ENCODE data around the gene RPL7L1.
"Not testable (repeated sequence)": the region's sequence is repeated elsewhere in the genome, so short reads cannot be mapped to it uniquely, and the experiment has no call there.

RPL7L1 gene

GRCh38 chr6:42894041-42894828 lies 14.8 kb downstream of the RPL7L1 start:
- DNase-seq, result not testable (repeated sequence)

DNA sequence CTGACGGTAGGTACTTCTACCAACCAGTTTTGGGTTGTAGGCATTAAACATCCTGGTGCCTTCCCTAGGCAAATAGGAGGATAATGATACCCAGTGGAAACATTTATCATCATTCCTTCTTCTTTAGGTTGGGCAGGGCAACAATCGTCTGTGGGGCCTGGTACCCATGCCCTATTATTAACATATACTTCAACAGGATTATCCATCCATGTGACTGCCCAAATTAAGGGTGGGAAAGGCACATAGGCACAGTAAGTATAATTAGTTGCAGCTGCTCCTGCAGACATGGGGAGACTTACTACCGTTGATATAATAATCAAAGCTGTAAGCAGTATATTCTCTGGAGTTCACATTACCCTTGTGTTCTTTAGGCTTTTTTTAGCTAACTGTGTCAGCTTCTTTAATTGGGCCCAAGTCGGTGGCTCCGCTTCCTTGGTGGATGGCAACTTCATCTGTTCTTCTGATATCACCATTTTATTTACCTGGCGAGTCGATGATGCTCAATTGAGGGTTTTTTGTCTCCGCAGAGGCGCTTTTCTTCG lies 16.8 kb downstream of the RPL7L1 start:
- no peak for DNase-seq

DNA sequence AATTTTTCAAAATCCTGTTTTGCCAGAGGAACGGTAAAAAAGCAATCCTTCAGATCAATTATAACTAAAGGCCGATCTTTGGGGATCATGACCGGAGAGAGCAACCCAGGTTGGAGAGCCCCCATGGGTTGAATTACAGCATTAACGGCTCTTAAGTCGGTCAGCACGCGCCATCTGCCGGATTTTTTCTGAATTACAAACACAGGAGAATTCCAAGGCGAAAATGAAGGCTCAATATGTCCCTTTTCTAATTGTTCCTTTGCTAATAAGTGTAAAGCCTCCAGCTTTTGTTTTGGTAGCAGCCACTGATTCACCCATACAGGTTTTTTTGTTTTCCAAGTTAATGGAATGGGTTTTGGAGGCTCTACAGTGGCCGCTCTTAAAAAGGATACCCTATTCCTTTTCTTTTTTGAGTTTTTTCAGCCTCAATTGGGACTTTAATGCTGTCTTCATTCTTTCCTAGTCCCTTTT lies 19.5 kb downstream of the RPL7L1 start:
- DNase-seq, result peak; percentile 67

GRCh38 chr6:42899871-42900270 lies 20.5 kb downstream of the RPL7L1 start:
- DNase-seq, result no peak

DNA sequence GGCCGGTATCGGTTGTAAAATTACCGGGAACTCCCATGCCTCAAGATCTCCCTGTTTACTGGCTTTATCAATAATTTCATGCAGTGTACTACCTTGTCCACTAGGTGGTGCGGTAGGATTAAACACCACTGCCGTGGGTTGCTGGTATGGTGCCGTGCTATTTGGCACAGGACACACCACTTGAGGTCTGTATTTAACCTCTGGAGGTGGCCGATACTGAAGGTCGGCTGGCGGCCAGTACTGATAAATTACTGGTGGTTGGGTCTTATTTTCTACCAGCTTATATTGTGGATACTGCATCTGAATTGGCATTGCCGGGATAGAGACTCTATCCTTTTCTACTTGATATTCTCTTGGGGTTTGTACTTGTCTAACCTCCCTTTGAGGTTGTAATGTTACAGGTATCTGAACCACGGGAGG lies 22.1 kb downstream of the RPL7L1 start:
- DNase-seq, result peak; percentile 61

GRCh38 chr6:42902429-42903263 lies 23.2 kb downstream of the RPL7L1 start:
- DNase-seq, result not testable (repeated sequence)

DNA sequence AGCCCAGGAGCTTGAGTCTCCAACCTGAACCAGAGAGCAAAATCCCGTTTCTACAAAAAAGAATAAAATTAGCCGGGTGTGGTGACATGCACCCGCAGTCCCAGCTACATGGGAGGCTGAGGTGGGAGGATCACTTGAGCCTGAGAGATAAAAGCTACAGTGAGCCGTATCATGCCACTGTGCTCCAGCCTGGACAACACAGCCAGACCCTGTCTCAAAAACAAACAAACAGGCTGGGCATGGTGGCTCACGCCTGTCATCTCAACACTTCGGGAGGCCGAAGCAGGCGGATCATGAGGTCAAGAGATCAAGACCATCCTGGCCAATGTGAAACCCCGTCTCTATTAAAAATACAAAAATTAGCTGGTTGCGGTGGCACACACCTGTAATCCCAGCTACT lies 25.1 kb downstream of the RPL7L1 start:
- no peak for DNase-seq

DNA sequence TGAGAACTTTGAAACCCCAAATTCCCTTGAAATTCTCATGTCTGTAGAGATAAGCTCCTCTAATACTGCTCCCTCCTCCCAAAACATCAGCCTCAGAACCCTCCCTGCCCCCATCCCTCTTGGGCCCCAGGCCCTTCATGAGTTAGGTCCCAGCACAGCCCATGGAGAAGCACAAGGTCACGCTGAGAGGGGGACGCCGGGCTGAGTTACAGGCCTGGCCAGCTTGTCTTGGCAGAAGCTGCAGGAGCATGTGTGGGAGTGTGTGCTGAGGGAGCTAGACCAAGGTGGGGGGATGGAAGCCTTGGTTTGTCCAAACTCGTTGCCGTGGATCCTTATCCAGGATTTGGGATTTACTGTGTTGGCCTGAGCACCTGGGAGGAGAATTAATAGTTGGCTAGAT lies 27.9 kb downstream of the RPL7L1 start:
- no peak for DNase-seq

DNA sequence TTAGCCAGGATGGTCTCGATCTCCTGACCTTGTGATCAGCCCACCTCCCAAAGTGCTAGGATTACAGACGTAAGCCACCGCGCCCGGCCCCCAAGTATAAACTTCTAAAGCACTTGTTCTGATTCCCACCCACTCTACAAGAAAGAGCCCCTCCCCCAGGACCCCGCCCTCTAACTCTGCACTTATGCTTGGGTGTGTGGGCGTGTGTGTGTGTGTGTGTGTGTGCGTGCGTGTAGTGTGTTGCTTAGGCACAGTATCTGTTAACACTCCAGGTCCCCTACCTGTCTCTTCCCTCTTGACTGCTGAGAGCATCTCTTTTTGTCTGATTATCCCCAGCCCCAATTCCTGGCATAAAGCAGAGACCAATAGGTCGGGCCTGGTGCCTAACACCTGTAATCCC lies 30.4 kb downstream of the RPL7L1 start:
- no peak for DNase-seq

DNA sequence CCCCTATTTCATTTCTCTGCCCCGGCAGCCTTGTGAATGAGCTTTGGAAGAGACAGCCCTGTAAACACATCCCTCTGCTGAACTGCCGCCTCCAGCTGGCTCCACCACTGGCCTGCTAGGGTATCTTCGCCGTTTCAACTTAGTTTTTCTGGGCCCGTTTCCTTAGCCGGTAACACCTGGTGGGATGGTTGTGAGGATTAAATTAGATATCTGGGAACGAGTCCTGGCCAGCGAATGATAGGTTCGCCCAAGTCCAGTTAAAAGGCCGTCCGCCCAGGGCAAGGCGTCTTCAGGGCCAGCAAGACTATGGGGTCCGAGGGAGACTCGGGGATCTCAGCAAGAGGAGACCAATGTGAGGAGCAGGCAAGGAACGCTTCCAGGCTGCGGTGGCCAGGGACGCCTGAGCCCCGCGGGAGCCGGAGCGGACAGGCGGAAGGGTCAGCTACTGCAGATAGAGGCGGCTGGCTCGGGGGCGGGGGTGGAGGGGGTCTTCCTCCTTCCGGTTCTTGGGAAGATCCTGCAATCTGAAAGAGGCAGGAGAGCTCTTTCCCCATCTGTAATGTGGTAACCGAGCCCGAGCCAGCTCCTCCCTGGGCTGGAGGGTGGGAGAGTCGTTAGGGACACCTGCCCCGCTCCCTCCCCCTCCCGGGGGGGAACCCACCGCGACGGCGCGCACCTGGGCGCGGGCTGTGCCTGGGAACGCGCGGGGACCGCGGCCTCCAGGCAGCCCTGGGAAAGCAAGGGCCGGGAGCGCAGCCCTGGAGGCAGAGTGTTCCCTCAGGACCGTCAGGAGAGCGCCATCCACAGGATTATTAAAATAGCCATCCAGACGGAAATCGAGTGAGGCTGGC lies 32.0 kb downstream of the RPL7L1 start:
- DNase-seq, result no peak

GRCh38 chr6:42914546-42914945 lies 35.1 kb downstream of the RPL7L1 start:
- no peak for DNase-seq

DNA sequence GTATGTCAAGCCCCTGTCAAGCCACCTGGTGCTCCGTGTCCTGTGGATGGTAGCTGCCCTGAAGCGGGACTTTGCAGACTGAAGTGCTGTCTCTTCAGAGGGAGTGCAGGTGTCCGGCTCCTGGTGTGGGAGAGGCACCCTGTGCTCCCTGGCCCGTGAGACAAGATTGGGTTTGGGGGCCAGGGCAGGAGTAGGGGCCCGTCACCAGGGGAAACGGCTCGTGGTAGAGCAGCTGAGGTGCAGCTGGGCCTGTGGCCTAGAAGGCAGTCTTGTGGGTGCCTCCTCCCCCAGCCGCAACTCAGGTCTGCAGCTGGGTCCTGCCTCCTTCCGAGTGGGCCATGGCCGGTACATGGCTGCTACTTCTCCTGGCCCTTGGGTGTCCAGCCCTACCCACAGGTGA lies 36.3 kb downstream of the RPL7L1 start, which contains the start of gene PTCRA:
TSS of gene PTCRA (plus strand) at position 322 of the 400 bp plus-strand sequence. CDS start at position 339, 17 bp downstream.
- no peak for DNase-seq

DNA sequence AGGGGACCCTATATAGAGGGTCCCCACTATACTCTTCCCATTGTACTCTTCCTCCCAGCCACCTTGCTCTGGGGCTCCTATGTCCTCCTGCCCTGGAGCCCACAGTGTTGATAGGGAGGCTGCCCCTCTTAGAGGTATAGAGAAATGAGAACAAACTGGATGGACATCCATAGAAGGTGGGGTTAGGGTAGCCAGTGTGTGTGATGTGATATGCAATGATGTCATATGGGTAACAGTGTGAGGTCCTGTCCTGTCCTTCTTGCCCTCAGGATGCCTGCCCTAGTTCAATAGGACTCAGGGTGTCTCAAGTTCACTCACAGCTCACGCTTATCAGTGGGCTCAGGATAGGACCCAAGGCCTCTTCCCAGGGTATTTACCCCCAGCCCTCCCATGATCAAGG lies 36.9 kb downstream of the RPL7L1 start:
- no peak for DNase-seq

DNA sequence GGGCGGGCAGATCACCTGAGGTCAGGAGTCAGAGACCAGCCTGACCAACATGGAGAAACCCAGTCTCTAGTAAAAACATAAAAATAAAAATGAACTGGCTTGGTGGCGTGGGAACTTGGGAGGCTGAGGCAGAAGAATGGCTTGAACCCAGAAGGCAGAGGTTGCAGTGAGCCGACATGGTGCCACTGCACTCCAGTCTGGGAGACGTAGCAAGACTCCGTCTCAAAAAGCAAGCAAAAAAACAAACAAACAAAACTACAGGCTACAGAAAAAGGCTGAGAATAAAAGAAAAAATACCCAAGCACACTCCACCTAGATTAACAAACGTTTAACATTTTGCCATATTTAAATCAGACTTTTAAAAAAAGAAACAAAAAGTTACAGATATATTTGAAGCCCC lies 42.4 kb downstream of the RPL7L1 start:
- no peak for DNase-seq

DNA sequence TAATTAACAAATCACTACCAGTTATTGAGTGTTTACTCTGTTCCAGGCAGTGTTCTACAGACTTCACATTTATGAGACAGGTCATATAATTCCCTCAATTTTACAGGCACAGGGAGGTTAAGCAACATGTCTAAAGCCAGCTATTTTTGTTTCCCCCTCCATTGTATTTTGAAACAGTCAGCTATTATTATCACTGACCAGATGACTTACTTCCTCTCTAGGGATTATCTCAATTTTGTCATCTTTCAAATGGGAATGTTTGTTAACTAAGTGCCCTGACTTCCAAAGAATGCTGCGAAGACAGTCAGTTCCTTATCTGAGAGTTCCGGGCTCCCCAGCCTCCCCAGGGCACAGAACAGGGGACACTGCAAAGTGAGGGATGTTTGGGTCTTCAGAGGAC lies 44.2 kb downstream of the RPL7L1 start:
- DNase-seq, result no peak

DNA sequence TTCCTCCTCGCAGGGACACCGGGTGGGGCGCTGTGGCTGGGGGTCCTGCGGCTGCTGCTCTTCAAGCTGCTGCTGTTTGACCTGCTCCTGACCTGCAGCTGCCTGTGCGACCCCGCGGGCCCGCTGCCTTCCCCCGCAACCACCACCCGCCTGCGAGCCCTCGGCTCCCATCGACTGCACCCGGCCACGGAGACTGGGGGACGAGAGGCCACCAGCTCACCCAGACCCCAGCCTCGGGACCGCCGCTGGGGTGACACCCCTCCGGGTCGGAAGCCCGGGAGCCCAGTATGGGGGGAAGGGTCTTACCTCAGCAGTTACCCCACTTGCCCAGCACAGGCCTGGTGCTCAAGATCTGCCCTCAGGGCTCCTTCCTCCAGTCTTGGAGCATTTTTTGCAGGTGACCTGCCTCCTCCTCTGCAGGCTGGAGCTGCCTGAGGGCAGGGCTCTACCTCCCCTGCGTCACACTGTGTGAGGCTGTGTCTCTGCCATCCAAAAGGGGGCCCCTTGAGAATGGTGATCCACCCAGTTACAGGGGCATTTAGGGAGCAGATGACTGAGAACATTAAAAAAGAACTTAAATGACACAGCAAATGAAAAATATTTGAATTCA lies 45.9 kb downstream of the RPL7L1 start:
- no peak for DNase-seq

GRCh38 chr6:42928986-42929820 lies 49.8 kb downstream of the RPL7L1 start, which contains the start of gene CNPY3:
CNPY3 (plus strand) TSS chr6:42929480; CDS start chr6:42929571, 91 bp downstream.
- DNase-seq, result peak; percentile 95

DNA sequence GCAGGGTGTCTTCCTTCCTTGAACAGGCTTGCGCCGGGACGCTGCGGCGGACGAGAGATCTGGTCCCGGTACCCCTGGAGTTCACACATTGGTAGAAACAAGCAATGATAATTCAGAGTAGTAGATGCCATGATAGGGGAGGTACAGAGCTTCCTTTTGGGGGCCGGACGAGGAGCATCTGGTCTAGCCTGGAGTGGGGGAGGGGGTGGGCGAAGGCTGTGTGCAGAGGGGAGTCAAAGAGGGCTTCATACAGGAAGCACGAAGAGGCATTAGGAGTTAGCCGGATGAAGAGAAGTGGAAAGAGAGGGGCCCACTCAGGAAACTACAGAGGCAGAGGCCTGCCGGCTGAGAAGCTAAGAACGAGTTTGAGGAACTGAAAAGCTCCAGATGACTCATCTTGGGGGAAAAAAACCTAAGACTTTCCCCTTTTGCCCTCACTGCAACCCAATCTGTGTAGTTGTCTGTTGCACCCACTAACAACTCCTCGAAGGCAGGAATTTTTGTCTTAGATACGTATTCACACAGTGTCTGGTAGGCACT lies 50.5 kb downstream of the RPL7L1 start:
- DNase-seq, result peak; percentile 58

GRCh38 chr6:42932412-42932811 lies 53.0 kb downstream of the RPL7L1 start:
- no peak for DNase-seq

DNA sequence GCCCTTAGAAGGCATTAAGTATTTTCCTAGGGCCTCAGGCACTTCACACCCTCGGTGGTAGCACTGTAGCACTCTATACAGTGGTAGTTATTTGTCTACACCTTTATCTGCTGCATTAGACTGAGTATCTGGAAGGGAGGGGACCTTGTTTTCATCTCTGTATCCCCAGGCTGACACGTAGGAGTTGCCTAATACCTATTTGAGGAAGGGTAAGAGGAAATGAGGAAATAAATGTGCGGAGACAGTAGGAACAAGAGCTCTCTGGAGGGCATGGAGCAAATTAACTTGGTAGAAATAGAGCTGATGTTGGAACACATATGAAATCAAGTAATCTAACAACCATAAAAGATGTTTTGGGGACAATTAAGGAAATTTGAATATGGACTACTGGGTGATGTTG lies 53.8 kb downstream of the RPL7L1 start:
- DNase-seq, result no peak

- DNase-seq, result no peak
Observed at GRCh38 chr6:42935322-42935721, 55.9 kb downstream of the RPL7L1 start.

Data from activated naive CD4-positive, alpha-beta T cell treated with Interleukin-2 at 50 U/mL for 16 hours (primary cell).